Sigmoid colon (tissue), 4 donors: ENCODE results near the gene APOL6.

Experiments
- EP300 ChIP-seq, 4 donors: sonication (generic); formaldehyde crosslinking; IDR thresholded peaks; one replicate each; pipeline ENCODE4 v1.6.1; 2017; ENCODE audit warnings: antibody characterized with exemption in 4 of 4
- POLR2A ChIP-seq, 2 donors: fragments of 450-650 bp; IDR thresholded peaks; one replicate each; pipeline ENCODE4 v1.6.1; 2016; ENCODE audit warnings: antibody characterized with exemption in 2 of 2, mild to moderate bottlenecking in 2 of 2, moderate library complexity in 2 of 2
- POLR2AphosphoS5 ChIP-seq, 4 donors: sonication (generic); formaldehyde crosslinking; IDR thresholded peaks; one replicate each; pipeline ENCODE4 v1.6.1; 2017; ENCODE audit warnings: antibody characterized with exemption in 4 of 4
- TF ChIP-seq, protein P1 (sequence below), 4 experiments: fragments of 450-650 bp in 3 of 4; fragments of 200-600 bp in 1 of 4; IDR thresholded peaks; one replicate each; pipeline ENCODE4 v1.5.1; 2016 to 2019; ENCODE audit warnings: antibody characterized with exemption in 4 of 4, mild to moderate bottlenecking in 3 of 4, moderate library complexity in 2 of 4

GRCh38 chr22:35649026-35649553, 844 bp downstream of the APOL6 start:
- TF ChIP-seq POLR2AphosphoS5 (IDR thresholded peaks at IDR 0.05) (no peak), POLR2A (IDR thresholded peaks at IDR 0.05) (no peak), EP300 (IDR thresholded peaks at IDR 0.05) (no peak)
- TF ChIP-seq, protein P1, sequence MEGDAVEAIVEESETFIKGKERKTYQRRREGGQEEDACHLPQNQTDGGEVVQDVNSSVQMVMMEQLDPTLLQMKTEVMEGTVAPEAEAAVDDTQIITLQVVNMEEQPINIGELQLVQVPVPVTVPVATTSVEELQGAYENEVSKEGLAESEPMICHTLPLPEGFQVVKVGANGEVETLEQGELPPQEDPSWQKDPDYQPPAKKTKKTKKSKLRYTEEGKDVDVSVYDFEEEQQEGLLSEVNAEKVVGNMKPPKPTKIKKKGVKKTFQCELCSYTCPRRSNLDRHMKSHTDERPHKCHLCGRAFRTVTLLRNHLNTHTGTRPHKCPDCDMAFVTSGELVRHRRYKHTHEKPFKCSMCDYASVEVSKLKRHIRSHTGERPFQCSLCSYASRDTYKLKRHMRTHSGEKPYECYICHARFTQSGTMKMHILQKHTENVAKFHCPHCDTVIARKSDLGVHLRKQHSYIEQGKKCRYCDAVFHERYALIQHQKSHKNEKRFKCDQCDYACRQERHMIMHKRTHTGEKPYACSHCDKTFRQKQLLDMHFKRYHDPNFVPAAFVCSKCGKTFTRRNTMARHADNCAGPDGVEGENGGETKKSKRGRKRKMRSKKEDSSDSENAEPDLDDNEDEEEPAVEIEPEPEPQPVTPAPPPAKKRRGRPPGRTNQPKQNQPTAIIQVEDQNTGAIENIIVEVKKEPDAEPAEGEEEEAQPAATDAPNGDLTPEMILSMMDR (IDR thresholded peaks at IDR 0.05) = no peak
